NCI-H82 treated with DMSO at 0.1 percent for 48 hours (cell line): ENCODE results near the gene ZNF845.
A peak's percentile ranks its signal among the peaks of the same experiment; 100 is the strongest.
"Not testable (repeated sequence)": the region's sequence is repeated elsewhere in the genome, so short reads cannot be mapped to it uniquely, and the experiment has no call there.

Experiments
- DNase-seq: peaks from one replicate; lab custom pipeline; 2025; ENCODE audit not compliant: unreplicated experiment; lab: John Stamatoyannopoulos, UW

The ZNF845 gene

GRCh38 chr19:53374743-53375142, 41.2 kb downstream of the ZNF845 start:
- DNase-seq, result no peak

GRCh38 chr19:53381376-53381775, 47.8 kb downstream of the ZNF845 start:
- no peak for DNase-seq

GRCh38 chr19:53388168-53388567, 54.6 kb downstream of the ZNF845 start:
- DNase-seq, result no peak

GRCh38 chr19:53388904-53389303, 55.4 kb downstream of the ZNF845 start:
- no peak for DNase-seq

- no peak for DNase-seq
These were observed 56.0 kb downstream of the ZNF845 start for GRCh38 chr19:53389571-53389970.

- DNase-seq, result no peak
These were observed 56.4 kb downstream of the ZNF845 start for GRCh38 chr19:53389978-53390377.

- DNase-seq, result no peak
These were observed 61.0 kb downstream of the ZNF845 start for GRCh38 chr19:53394522-53394973.

- DNase-seq, result peak; percentile 56
These were observed 61.7 kb downstream of the ZNF845 start, which contains the start of gene ZNF765 for GRCh38 chr19:53394974-53395839. ZNF765 (plus strand) TSS chr19:53395149; CDS start chr19:53398016, 2,867 bp downstream.

- not testable (repeated sequence) for DNase-seq
These were observed 62.4 kb downstream of the ZNF845 start for GRCh38 chr19:53395840-53396524.

GRCh38 chr19:53396525-53396868, 62.9 kb downstream of the ZNF845 start:
- DNase-seq, result no peak

GRCh38 chr19:53397918-53398317, 64.4 kb downstream of the ZNF845 start:
- DNase-seq, result not testable (repeated sequence)
